HG02870 (cell line): ENCODE results near the gene DDX24.

ENCODE experiments used
- ATAC-seq: cut with Tn5 transposase; IDR thresholded peaks from one replicate; pipeline ENCODE4 v1.9.1; 2021; ENCODE audit warnings: mild to moderate bottlenecking, moderate library complexity; ENCODE audit not compliant: unreplicated experiment

The DDX24 gene

GRCh38 chr14:94080621-94081385 is at the start of gene DDX24, which contains the start of gene IFI27L1:
Gene DDX24, minus strand, starts transcription at chr14:94081202. Its CDS starts 1,460 bp downstream, at chr14:94079742.
Gene IFI27L1, plus strand, starts transcription at chr14:94081310. Its CDS starts 15,628 bp downstream, at chr14:94096938.
- ATAC-seq, result peak; percentile 97

- ATAC-seq, result no peak
These were observed 48.9 kb upstream of the DDX24 start for GRCh38 chr14:94129758-94130414.

- peak; percentile 94 for ATAC-seq
These were observed 48.2 kb upstream of the DDX24 start, which contains the start of gene IFI27L2 for GRCh38 chr14:94129111-94129757. Gene IFI27L2, minus strand, starts transcription at chr14:94129604. Its CDS starts 40 bp downstream, at chr14:94129564.

GRCh38 chr14:94128216-94128839 is 47.3 kb upstream of the DDX24 start:
- ATAC-seq, result no peak

GRCh38 chr14:94127330-94127729 is 46.3 kb upstream of the DDX24 start:
- ATAC-seq, result no peak

- ATAC-seq, result no peak
These were observed 45.8 kb upstream of the DDX24 start for GRCh38 chr14:94126800-94127199.

- ATAC-seq, result no peak
These were observed 45.3 kb upstream of the DDX24 start for GRCh38 chr14:94126419-94126677.

GRCh38 chr14:94125659-94126418 is 44.8 kb upstream of the DDX24 start:
- ATAC-seq, result no peak

- no peak for ATAC-seq
These were observed 43.8 kb upstream of the DDX24 start for GRCh38 chr14:94124582-94125377.

- ATAC-seq, result no peak
These were observed 42.9 kb upstream of the DDX24 start for GRCh38 chr14:94123868-94124267.

GRCh38 chr14:94123296-94123695 is 42.3 kb upstream of the DDX24 start:
- no peak for ATAC-seq

- ATAC-seq, result no peak
These were observed 41.4 kb upstream of the DDX24 start for GRCh38 chr14:94122438-94122837.

- no peak for ATAC-seq
These were observed 40.5 kb upstream of the DDX24 start for GRCh38 chr14:94121485-94121884.

GRCh38 chr14:94120667-94121340 is 39.8 kb upstream of the DDX24 start:
- no peak for ATAC-seq

GRCh38 chr14:94119071-94119470 is 38.1 kb upstream of the DDX24 start:
- ATAC-seq, result no peak

GRCh38 chr14:94117856-94118255 is 36.9 kb upstream of the DDX24 start:
- no peak for ATAC-seq

GRCh38 chr14:94116701-94117100 is 35.7 kb upstream of the DDX24 start:
- ATAC-seq, result no peak

- ATAC-seq, result no peak
These were observed 34.6 kb upstream of the DDX24 start for GRCh38 chr14:94115631-94116030.

GRCh38 chr14:94115058-94115591 is 34.1 kb upstream of the DDX24 start:
- no peak for ATAC-seq
